Mammary epithelial cell (primary cell): ENCODE data around the gene TNIK.

Source experiments
- EZH2 ChIP-seq: IDR thresholded peaks from 2 replicates; pipeline ENCODE4 v1.6.1; 2012; ENCODE audit warnings: low read length, inconsistent platforms, borderline replicate concordance
- TF ChIP-seq, protein P1 (sequence below), 2 donors: IDR thresholded peaks in 1 of 2; conservative IDR thresholded peaks in 1 of 2; 2 replicates each; pipeline ENCODE4 v1.5.1; 2011 to 2012; ENCODE audit warnings: inconsistent platforms in 2 of 2, low read length in 2 of 2, mild to moderate bottlenecking in 2 of 2, control low read depth in 1 of 2, low read depth in 1 of 2; ENCODE audit not compliant: insufficient read depth in 1 of 2; ENCODE audit errors: extremely low read depth in 1 of 2

DNA sequence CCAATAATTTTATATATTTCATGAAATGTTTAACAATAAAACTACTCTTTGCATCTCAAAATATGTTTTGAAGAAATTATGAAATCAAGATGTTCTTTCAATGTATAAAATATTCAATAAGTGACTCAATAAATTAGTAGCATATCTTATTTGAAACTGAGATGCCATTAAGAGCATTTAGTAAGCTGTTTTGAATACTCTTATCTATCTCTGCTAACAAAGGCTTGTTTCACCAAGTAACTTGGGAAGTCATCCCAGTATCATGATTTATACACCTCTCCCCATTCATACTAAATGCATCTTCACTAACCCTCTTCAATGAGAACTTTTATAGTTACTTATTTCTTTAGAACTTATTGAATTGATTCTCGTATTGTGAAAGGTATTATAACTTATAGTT lies 43.1 kb downstream of the TNIK start:
- TF ChIP-seq, protein P1, sequence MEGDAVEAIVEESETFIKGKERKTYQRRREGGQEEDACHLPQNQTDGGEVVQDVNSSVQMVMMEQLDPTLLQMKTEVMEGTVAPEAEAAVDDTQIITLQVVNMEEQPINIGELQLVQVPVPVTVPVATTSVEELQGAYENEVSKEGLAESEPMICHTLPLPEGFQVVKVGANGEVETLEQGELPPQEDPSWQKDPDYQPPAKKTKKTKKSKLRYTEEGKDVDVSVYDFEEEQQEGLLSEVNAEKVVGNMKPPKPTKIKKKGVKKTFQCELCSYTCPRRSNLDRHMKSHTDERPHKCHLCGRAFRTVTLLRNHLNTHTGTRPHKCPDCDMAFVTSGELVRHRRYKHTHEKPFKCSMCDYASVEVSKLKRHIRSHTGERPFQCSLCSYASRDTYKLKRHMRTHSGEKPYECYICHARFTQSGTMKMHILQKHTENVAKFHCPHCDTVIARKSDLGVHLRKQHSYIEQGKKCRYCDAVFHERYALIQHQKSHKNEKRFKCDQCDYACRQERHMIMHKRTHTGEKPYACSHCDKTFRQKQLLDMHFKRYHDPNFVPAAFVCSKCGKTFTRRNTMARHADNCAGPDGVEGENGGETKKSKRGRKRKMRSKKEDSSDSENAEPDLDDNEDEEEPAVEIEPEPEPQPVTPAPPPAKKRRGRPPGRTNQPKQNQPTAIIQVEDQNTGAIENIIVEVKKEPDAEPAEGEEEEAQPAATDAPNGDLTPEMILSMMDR (conservative IDR thresholded peaks at IDR 0.05 in 1 of 2, IDR thresholded peaks at IDR 0.05 in 1 of 2; ENCODE audit: extremely low read depth in 1 of 2, insufficient read depth in 1 of 2, low read depth in 1 of 2, low read length in 2 of 2): no peak
- no peak for TF ChIP-seq EZH2
